ENCODE measurements around the gene TMEM175. TPM values are rescaled to one million over a fixed set of nuclear protein-coding genes. Genes with fewer than 3 reads are reported as not detected.

Gene TMEM175
- total RNA-seq, 1 experiment from 2014 or later, result 18.5 TPM

GRCh38 chr4:1004071-1004418 lies 71.8 kb downstream of the TMEM175 start:
- Histone ChIP-seq H3K27me3 (ENCODE audit: low read length) (peaks cover 10% of the 10 kb centered on the region; the same call in 1 of the 2 replicates), H3K9ac (ENCODE audit: low read length) (no peak overlapping the region)
- no TSS peak for BruUV-seq (replicated peaks)

DNA sequence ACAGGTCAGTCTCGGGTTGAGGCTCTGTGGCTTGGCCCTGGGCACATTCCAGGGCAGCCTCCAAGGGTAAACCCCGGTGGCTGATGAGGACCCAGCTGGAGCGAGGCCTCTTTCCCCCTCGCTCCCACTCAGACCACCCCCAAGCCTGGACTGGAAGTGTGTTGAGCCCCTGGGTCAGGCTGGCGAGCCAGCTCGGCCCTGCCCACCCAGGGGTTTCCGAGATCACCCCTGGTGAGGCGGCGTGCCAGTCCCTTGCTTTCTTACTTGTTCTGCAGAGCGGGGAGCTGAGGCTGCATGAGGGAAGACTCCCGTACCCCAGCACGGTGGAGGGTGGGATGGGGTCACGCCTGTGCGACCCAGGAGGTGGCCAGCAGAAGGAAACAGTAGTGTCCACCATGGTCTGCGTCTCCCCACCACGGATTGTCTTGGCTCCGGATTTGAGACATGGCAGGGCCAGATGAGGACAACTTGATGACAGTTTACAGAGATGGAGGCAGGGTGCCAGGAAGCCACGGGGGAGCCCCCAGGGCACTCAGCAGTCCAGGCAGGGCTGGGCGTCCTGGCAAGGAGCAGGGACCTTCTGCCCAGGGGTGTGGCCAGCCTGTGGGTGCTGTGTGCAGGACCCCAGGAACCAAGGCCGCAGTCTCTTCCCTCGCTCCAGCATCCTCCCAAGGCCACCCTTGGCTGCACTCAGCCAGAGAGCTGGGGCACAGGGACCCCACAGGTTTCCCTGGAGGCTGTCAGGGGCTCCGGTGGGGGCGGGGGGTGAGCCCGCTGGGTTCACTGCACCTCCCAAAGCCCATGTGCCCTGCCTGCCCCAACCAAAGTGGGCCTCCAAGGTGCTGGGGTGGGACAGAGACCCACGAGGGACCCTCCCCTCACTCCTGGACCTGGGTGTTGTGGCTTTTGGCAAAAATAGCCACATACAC lies 72.6 kb downstream of the TMEM175 start:
- POLR2A ChIA-PET (ENCODE audit: unreplicated experiment), result no interaction called here

More at GRCh38 chr4:1004071-1004418, 71.8 kb downstream of the TMEM175 start:
- Histone ChIP-seq H3K27ac (ENCODE audit: low read length) (no peak overlapping the region), H3K36me3 (ENCODE audit: low read depth, low read length) (no peaks in the 10 kb centered on the region), H3K4me1 (ENCODE audit: insufficient read depth, low read length) (no peaks in the 10 kb centered on the region), H3K9me3 (ENCODE audit: low read length) (no peaks in the 10 kb centered on the region), H3K4me2 (ENCODE audit: low read length) (no peak overlapping the region), H3K79me2 (ENCODE audit: low read length) (no peaks in the 10 kb centered on the region), H4K20me1 (ENCODE audit: low read length) (no peaks in the 10 kb centered on the region), H3F3A (ENCODE audit: low read length, unreplicated experiment) (no peaks in the 10 kb centered on the region), H3K4me3 (ENCODE audit: low read length) (no peak overlapping the region), H2AFZ (ENCODE audit: low read length) (no peak overlapping the region), H3K9me2 (replicated peaks; ENCODE audit: low read length) (no peaks in the 10 kb centered on the region)
- no peak for TF ChIP-seq EZH2phosphoT487 (IDR thresholded peaks at IDR 0.05; ENCODE audit: borderline replicate concordance, low read length)
- ChIA-PET POLR2A (ENCODE audit: unreplicated experiment) (no interaction called here), CTCF (no interaction called here)
- intact Hi-C loops (cut with micrococcal nuclease), result no loop called here
- DNase-seq (no peak), ATAC-seq (no peak)

DNA sequence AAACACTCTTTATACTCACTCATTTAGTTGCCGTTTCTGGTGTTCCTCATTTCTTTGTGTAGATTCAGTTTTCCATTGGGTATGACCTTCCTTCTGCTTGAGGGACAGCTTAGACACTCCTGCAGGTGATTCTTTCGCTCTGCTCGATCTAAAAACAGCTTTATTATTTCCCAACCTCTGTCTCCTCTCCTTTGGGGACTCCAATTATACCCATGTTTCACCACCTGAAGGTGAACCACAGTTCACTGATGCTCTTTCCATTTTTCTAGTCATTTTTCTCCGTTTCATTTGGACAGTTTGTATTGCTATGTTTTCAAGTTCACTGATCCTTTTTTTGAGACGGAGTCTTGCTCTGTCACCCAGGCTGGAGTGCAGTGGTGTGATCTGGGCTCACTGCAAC lies 74.6 kb downstream of the TMEM175 start:
- POLR2A ChIA-PET (ENCODE audit: unreplicated experiment), result no interaction called here

More for the DNA sequence above, 72.6 kb downstream of the TMEM175 start:
- no peak overlapping the region for H2AFZ ChIP-seq (ENCODE audit: low read length)
- H3K27me3 ChIP-seq (ENCODE audit: low read length), result peaks cover 10% of the 10 kb centered on the region; the same call in 1 of the 2 replicates
- H3K79me2 ChIP-seq (ENCODE audit: low read length), result no peaks in the 10 kb centered on the region
- BruUV-seq (replicated peaks), result no TSS peak
- intact Hi-C loops (cut with micrococcal nuclease), result no loop called here
- H3K9ac ChIP-seq (ENCODE audit: low read length), result no peak overlapping the region
- H3K9me3 ChIP-seq (ENCODE audit: low read length), result no peaks in the 10 kb centered on the region
- no peak overlapping the region for H3K27ac ChIP-seq (ENCODE audit: low read length)
- H3K36me3 ChIP-seq (ENCODE audit: low read depth, low read length), result no peaks in the 10 kb centered on the region
- H4K20me1 ChIP-seq (ENCODE audit: low read length), result no peaks in the 10 kb centered on the region
- TF ChIP-seq, protein P1, sequence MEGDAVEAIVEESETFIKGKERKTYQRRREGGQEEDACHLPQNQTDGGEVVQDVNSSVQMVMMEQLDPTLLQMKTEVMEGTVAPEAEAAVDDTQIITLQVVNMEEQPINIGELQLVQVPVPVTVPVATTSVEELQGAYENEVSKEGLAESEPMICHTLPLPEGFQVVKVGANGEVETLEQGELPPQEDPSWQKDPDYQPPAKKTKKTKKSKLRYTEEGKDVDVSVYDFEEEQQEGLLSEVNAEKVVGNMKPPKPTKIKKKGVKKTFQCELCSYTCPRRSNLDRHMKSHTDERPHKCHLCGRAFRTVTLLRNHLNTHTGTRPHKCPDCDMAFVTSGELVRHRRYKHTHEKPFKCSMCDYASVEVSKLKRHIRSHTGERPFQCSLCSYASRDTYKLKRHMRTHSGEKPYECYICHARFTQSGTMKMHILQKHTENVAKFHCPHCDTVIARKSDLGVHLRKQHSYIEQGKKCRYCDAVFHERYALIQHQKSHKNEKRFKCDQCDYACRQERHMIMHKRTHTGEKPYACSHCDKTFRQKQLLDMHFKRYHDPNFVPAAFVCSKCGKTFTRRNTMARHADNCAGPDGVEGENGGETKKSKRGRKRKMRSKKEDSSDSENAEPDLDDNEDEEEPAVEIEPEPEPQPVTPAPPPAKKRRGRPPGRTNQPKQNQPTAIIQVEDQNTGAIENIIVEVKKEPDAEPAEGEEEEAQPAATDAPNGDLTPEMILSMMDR (conservative IDR thresholded peaks at IDR 0.05; ENCODE audit: low read depth, low read length), result no peak
- no peak for TF ChIP-seq EZH2phosphoT487 (IDR thresholded peaks at IDR 0.05; ENCODE audit: borderline replicate concordance, low read length)
- TF ChIP-seq EZH2 (IDR thresholded peaks at IDR 0.05; ENCODE audit: low read length, unreplicated experiment), result no peak
- CTCF ChIA-PET, result no interaction called here
- H3K9me2 ChIP-seq (replicated peaks; ENCODE audit: low read length), result no peaks in the 10 kb centered on the region
- H3K4me3 ChIP-seq (ENCODE audit: low read length), result no peak overlapping the region
- H3K4me2 ChIP-seq (ENCODE audit: low read length), result no peak overlapping the region
- DNase-seq (no peak), ATAC-seq (no peak)
- no peaks in the 10 kb centered on the region for H3K4me1 ChIP-seq (ENCODE audit: insufficient read depth, low read length)
- H3F3A ChIP-seq (ENCODE audit: low read length, unreplicated experiment), result no peaks in the 10 kb centered on the region

More for the DNA sequence above, 74.6 kb downstream of the TMEM175 start:
- ATAC-seq (no peak), DNase-seq (no peak)
- H3K27ac ChIP-seq (ENCODE audit: low read length), result no peak overlapping the region
- intact Hi-C loops (cut with micrococcal nuclease), result no loop called here
- no peaks in the 10 kb centered on the region for H4K20me1 ChIP-seq (ENCODE audit: low read length)
- H3K79me2 ChIP-seq (ENCODE audit: low read length), result no peaks in the 10 kb centered on the region
- TF ChIP-seq EZH2phosphoT487 (IDR thresholded peaks at IDR 0.05; ENCODE audit: borderline replicate concordance, low read length) (no peak), EZH2 (IDR thresholded peaks at IDR 0.05; ENCODE audit: low read length, unreplicated experiment) (no peak)
- TF ChIP-seq, protein P1 (conservative IDR thresholded peaks at IDR 0.05; ENCODE audit: low read depth, low read length), result no peak
- H3K4me1 ChIP-seq (ENCODE audit: insufficient read depth, low read length), result peaks cover 6% of the 10 kb centered on the region
- no peak overlapping the region for H3K4me2 ChIP-seq (ENCODE audit: low read length)
- H3K9ac ChIP-seq (ENCODE audit: low read length), result no peak overlapping the region
- BruUV-seq (replicated peaks), result no TSS peak
- H3K4me3 ChIP-seq (ENCODE audit: low read length), result no peak overlapping the region
- peaks cover 10% of the 10 kb centered on the region; the same call in 1 of the 2 replicates for H3K27me3 ChIP-seq (ENCODE audit: low read length)
- H3K9me2 ChIP-seq (replicated peaks; ENCODE audit: low read length), result no peaks in the 10 kb centered on the region
- no peaks in the 10 kb centered on the region for H3K36me3 ChIP-seq (ENCODE audit: low read depth, low read length)
- H3K9me3 ChIP-seq (ENCODE audit: low read length), result no peaks in the 10 kb centered on the region
- H2AFZ ChIP-seq (ENCODE audit: low read length), result no peak overlapping the region
- H3F3A ChIP-seq (ENCODE audit: low read length, unreplicated experiment), result no peaks in the 10 kb centered on the region
- CTCF ChIA-PET, result no interaction called here

Other genes starting within 250 kb of the TMEM175 start
- gene SLC49A3, start 243.3 kb upstream of the TMEM175 start, total RNA-seq (2014; rRNA removed), result not detected in 2 replicates
- 31.5 and 49.5 TPM in 2 replicates for gene PCGF3, start 226.6 kb upstream of the TMEM175 start, total RNA-seq (2014; rRNA removed)
- 0.87 and 2.6 TPM in 2 replicates for gene CPLX1, start 106.3 kb upstream of the TMEM175 start, total RNA-seq (2014; rRNA removed)
- 117 and 175 TPM in 2 replicates for gene GAK, start 144 bp upstream of the TMEM175 start, total RNA-seq (2014; rRNA removed)
- 14.2 and 23.5 TPM in 2 replicates for gene DGKQ, start 41.1 kb downstream of the TMEM175 start, total RNA-seq (2014; rRNA removed)
- gene IDUA, start 54.6 kb downstream of the TMEM175 start, total RNA-seq (2014; rRNA removed), result 10.1 and 10.3 TPM in 2 replicates
- 0.52 TPM in 1 of 2 replicates, not detected in the other for gene SLC26A1, start 60.9 kb downstream of the TMEM175 start, total RNA-seq (2014; rRNA removed)
- 31.2 and 42.6 TPM in 2 replicates for gene FGFRL1, start 79.2 kb downstream of the TMEM175 start, total RNA-seq (2014; rRNA removed)
- gene RNF212, start 181.1 kb downstream of the TMEM175 start, total RNA-seq (2014; rRNA removed), result not detected in 2 replicates
- 0.80 and 1.0 TPM in 2 replicates for gene SPON2, start 240.1 kb downstream of the TMEM175 start, total RNA-seq (2014; rRNA removed)

Data from PC-3 (cell line).